IMR-90 (cell line): Measurements from ENCODE around the gene PCDHA1. TPM values are rescaled to one million over a fixed set of nuclear protein-coding genes. Genes with fewer than 3 reads are reported as not detected.

Experiments
- ATAC-seq: fragments of 200-7000 bp; cut with Tn5 transposase; 2 replicates; pipeline ENCODE4 v1.9.1; 2020; ENCODE audit warnings: low read depth, mild to moderate bottlenecking, moderate library complexity
- BruUV-seq: library from RNA; stranded (reverse); fragments of 400-500 nt; replicated peaks from 2 replicates; lab custom pipeline; 2021; lab: Mats Ljungman, UMichigan
- CTCF ChIA-PET: fragments of 300-600 bp; formaldehyde crosslinking; extraction: SDS; loops from one replicate; lab custom pipeline; 2021; ENCODE audit warnings: antibody characterized with exemption; lab: Yijun Ruan, JAX
- POLR2A ChIA-PET: fragments of 300-600 bp; sonication (Branson Sonifier 250); formaldehyde crosslinking; loops from one replicate; lab custom pipeline; 2022; ENCODE audit warnings: antibody characterized with exemption; ENCODE audit not compliant: unreplicated experiment; lab: Charles Lee
- DNase-seq: peaks from one replicate; pipeline ENCODE4 v3.0.0; 2013
- H2AFZ ChIP-seq: replicated peaks from 2 replicates; pipeline ENCODE3; 2013; ENCODE audit warnings: low read length, mild to moderate bottlenecking; ENCODE audit not compliant: poor library complexity
- H2AK5ac ChIP-seq: 2 replicates; pipeline ENCODE4 v1.6.1; 2013; ENCODE audit warnings: low read depth, low read length, inconsistent platforms
- H2AK9ac ChIP-seq: replicated peaks from 2 replicates; pipeline ENCODE3; 2013; ENCODE audit warnings: mild to moderate bottlenecking, low read depth, low read length, moderate library complexity; ENCODE audit not compliant: poor library complexity
- H2BK120ac ChIP-seq: 2 replicates; pipeline ENCODE4 v1.6.1; 2013; ENCODE audit warnings: low read depth, low read length, inconsistent platforms
- H2BK15ac ChIP-seq: 3 replicates; pipeline ENCODE4 v1.6.1; 2013; ENCODE audit warnings: low read depth, low read length, inconsistent platforms
- H2BK20ac ChIP-seq: 2 replicates; pipeline ENCODE4 v1.6.1; 2013; ENCODE audit warnings: low read depth, mild to moderate bottlenecking, inconsistent platforms, low read length, moderate library complexity
- H2BK5ac ChIP-seq: 2 replicates; pipeline ENCODE4 v1.6.1; 2013; ENCODE audit warnings: mild to moderate bottlenecking, low read depth, low read length, inconsistent platforms; ENCODE audit not compliant: poor library complexity, severe bottlenecking
- H3K14ac ChIP-seq: replicated peaks from 2 replicates; pipeline ENCODE4 v1.6.1; 2013; ENCODE audit warnings: low read depth, low read length, inconsistent platforms
- H3K18ac ChIP-seq: 2 replicates; pipeline ENCODE4 v1.6.1; 2013; ENCODE audit warnings: low read depth, low read length, control low read depth
- H3K23ac ChIP-seq: 2 replicates; pipeline ENCODE4 v1.6.1; 2013; ENCODE audit warnings: low read depth, low read length, inconsistent platforms
- H3K27ac ChIP-seq: 2 replicates; pipeline ENCODE4 v1.5.1; 2013; ENCODE audit warnings: mild to moderate bottlenecking, control low read depth, low read length; ENCODE audit not compliant: insufficient read depth
- H3K27me3 ChIP-seq: 2 replicates; pipeline ENCODE4 v1.6.1; 2013; ENCODE audit warnings: low read length; ENCODE audit not compliant: control insufficient read depth, insufficient read depth
- H3K36me3 ChIP-seq: 2 replicates; pipeline ENCODE4 v1.6.1; 2013; ENCODE audit warnings: low read length, mixed read lengths; ENCODE audit not compliant: control insufficient read depth, insufficient read depth
- H3K4ac ChIP-seq: 2 replicates; pipeline ENCODE4 v1.6.1; 2013; ENCODE audit warnings: low read depth, low read length, inconsistent platforms
- H3K4me1 ChIP-seq: 2 replicates; pipeline ENCODE4 v1.6.1; 2013; ENCODE audit warnings: low read length, mixed read lengths; ENCODE audit not compliant: control insufficient read depth, insufficient read depth
- H3K4me2 ChIP-seq: 2 replicates; pipeline ENCODE4 v1.6.1; 2013; ENCODE audit warnings: low read depth, mild to moderate bottlenecking, control low read depth, low read length, moderate library complexity
- H3K4me3 ChIP-seq: 2 replicates; pipeline ENCODE4 v1.5.1; 2013; ENCODE audit warnings: low read depth, mild to moderate bottlenecking, control low read depth, low read length, moderate library complexity; ENCODE audit not compliant: insufficient read depth
- H3K56ac ChIP-seq: 2 replicates; pipeline ENCODE4 v1.6.1; 2013; ENCODE audit warnings: low read length, inconsistent platforms; ENCODE audit not compliant: insufficient read depth; ENCODE audit errors: extremely low read depth
- H3K79me1 ChIP-seq, 2 experiments: 2 replicates each; pipeline ENCODE4 v1.6.1; 2013; ENCODE audit warnings: low read length in 2 of 2, inconsistent platforms in 1 of 2, low read depth in 1 of 2
- H3K9ac ChIP-seq: 2 replicates; pipeline ENCODE4 v1.6.1; 2013; ENCODE audit warnings: low read depth, low read length, control low read depth
- H3K9me1 ChIP-seq: 2 replicates; pipeline ENCODE4 v1.6.1; 2013; ENCODE audit warnings: low read length, inconsistent platforms; ENCODE audit not compliant: insufficient read depth
- H3K9me3 ChIP-seq: 2 replicates; pipeline ENCODE4 v1.6.1; 2013; ENCODE audit warnings: low read length; ENCODE audit not compliant: control insufficient read depth, insufficient read depth
- H4K20me1 ChIP-seq: 2 replicates; pipeline ENCODE4 v1.6.1; 2013; ENCODE audit warnings: low read length, inconsistent platforms; ENCODE audit not compliant: insufficient read depth
- H4K5ac ChIP-seq: 2 replicates; pipeline ENCODE4 v1.6.1; 2013; ENCODE audit warnings: mild to moderate bottlenecking, low read depth, low read length, control low read depth
- H4K8ac ChIP-seq, 2 experiments: 2 replicates each; pipeline ENCODE4 v1.6.1; 2013; ENCODE audit warnings: low read depth in 2 of 2, low read length in 2 of 2, control low read depth in 1 of 2, inconsistent platforms in 1 of 2
- H4K91ac ChIP-seq: 2 replicates; pipeline ENCODE4 v1.6.1; 2013; ENCODE audit warnings: low read depth, low read length, inconsistent platforms; ENCODE audit not compliant: insufficient read depth
- CEBPB ChIP-seq: IDR thresholded peaks from 2 replicates; pipeline ENCODE4 v1.6.1; 2012; ENCODE audit warnings: low read depth, low read length, improper control_type of control experiment
- MAFK ChIP-seq: IDR thresholded peaks from 2 replicates; pipeline ENCODE4 v1.6.1; 2012; ENCODE audit warnings: low read depth, low read length, improper control_type of control experiment
- MXI1 ChIP-seq: IDR thresholded peaks from 2 replicates; pipeline ENCODE4 v1.6.1; 2012; ENCODE audit warnings: low read depth, mild to moderate bottlenecking, low read length, moderate library complexity, borderline replicate concordance
- POLR2A ChIP-seq: IDR thresholded peaks from 2 replicates; pipeline ENCODE4 v1.6.1; 2012; ENCODE audit warnings: mild to moderate bottlenecking, low read depth, low read length
- RAD21 ChIP-seq: IDR thresholded peaks from 2 replicates; pipeline ENCODE4 v1.6.1; 2012; ENCODE audit warnings: low read length, improper control_type of control experiment
- RCOR1 ChIP-seq: IDR thresholded peaks from 2 replicates; pipeline ENCODE4 v1.6.1; 2012; ENCODE audit warnings: mild to moderate bottlenecking, low read length, improper control_type of control experiment; ENCODE audit not compliant: insufficient replicate concordance
- SMC3 ChIP-seq: fragments of 150-350 bp; IDR thresholded peaks from 2 replicates; pipeline ENCODE4 v1.6.1; 2016; ENCODE audit warnings: low read depth, mild to moderate bottlenecking, antibody characterized with exemption, low read length, moderate library complexity
- WGBS, 2 experiments: methylation state at CpG; one replicate each; pipeline versions ENCODE4 v1.1.5 to v1.1.7; 2013; ENCODE audit warnings: missing lambda C conversion rate in 2 of 2; ENCODE audit not compliant: insufficient read length in 1 of 2; ENCODE audit errors: extremely low coverage in 2 of 2; 5-methylcytosine and 5-hydroxymethylcytosine counted together
- dilution Hi-C: fragments of 300-500 bp; cut with HindIII; formaldehyde crosslinking; loops from one replicate; pipeline ENCODE4 v1.14.3; 2018; ENCODE audit warnings: low sequenced_read_pairs; ENCODE audit not compliant: unreplicated experiment
- in situ Hi-C: fragments of 300-500 bp; cut with MboI; formaldehyde crosslinking; loops from 3 replicates; pipeline ENCODE4 v1.14.3; 2019; ENCODE audit warnings: low sequenced_read_pairs, inconsistent platforms, mixed read lengths
- intact Hi-C: fragments of 100-400 bp; cut with micrococcal nuclease; formaldehyde crosslinking; loops from 2 replicates; pipeline ENCODE4 v1.10.0; 2022
- polyA plus RNA-seq, 3 experiments: library from polyadenylated mRNA; depleted of rRNA; stranded (reverse); fragments of >200 nt; gene quantifications; 2 replicates each; pipeline ENCODE4 v1.2.3, GENCODE V29; 2012; ENCODE audit warnings: low replicate concordance in 1 of 3
- total RNA-seq: library from RNA; depleted of rRNA; stranded (reverse); fragments of >200 nt; gene quantifications from 2 replicates; pipeline ENCODE4 v1.2.3, GENCODE V29; 2012
- TF ChIP-seq, protein P1 (sequence below): conservative IDR thresholded peaks from 2 replicates; pipeline ENCODE4 v1.5.1; 2012; ENCODE audit warnings: mild to moderate bottlenecking, low read depth, low read length, improper control_type of control experiment

Gene PCDHA1
- total and polyA plus RNA-seq, 2 of the 4 experiments (the other 2 are of a cell fraction) = under 0.01 to 0.05 TPM

DNA sequence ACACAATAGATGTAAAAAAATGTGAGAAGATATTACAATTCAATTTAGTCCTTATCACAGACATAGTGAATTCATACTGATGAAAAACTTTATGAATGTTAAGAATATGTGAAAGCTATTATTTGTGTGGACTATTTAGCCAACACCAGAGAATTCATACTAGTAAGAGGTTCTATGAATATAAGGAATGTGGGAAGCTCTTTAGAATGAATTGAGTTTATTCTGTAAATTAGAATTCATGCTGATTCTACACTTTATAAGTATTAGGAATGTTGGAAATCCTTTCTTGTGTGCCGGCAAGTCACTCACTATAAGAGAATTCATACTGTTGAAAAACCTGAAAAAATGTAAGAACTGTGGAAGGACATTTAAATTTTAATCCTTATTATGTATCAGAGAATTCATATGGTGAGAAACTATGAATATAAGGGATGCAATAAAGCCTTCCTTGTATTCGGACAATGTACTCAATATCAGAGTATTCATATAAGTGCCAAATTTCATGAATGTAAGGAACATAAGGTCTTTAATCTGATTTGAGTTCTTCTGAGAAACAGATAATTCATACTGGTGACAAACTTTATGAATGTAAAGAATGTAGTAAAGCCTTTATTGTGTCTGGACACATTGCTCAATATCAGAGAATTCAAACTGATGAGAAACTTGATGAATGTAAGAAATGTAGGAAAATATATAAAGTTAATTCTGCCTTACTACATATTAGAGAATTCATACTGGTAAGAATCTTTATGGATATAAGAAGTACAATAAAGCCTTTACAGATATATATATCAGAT lies 21.6 kb upstream of the PCDHA1 start:
- Histone ChIP-seq H3K9me3 (peaks cover 37% of the 10 kb centered on the region), H3K4me3 (no peak overlapping the region), H2AK9ac (no peak overlapping the region), H4K91ac (no peak overlapping the region), H2BK120ac (no peak overlapping the region), H2AK5ac (no peak overlapping the region), H3K18ac (no peak overlapping the region), H3K9me1 (no peaks in the 10 kb centered on the region), H3K79me1 (no peaks in the 10 kb centered on the region), H2AFZ (no peak overlapping the region), H3K23ac (no peak overlapping the region), H4K8ac (no peak overlapping the region), H3K56ac (no peak overlapping the region), H3K27ac (no peak overlapping the region), H3K4ac (no peak overlapping the region), H3K9ac (no peak overlapping the region), H3K4me2 (no peak overlapping the region), H2BK20ac (no peak overlapping the region), H2BK15ac (no peak overlapping the region), H3K14ac (no peak overlapping the region), H3K4me1 (no peaks in the 10 kb centered on the region), H4K5ac (no peak overlapping the region), H3K27me3 (no peaks in the 10 kb centered on the region), H4K20me1 (no peaks in the 10 kb centered on the region), H2BK5ac (no peak overlapping the region), H3K36me3 (no peaks in the 10 kb centered on the region)
- no TSS peak for BruUV-seq
- POLR2A ChIA-PET = no interaction called here
- in situ Hi-C loops = no loop called here
- intact Hi-C loops = no loop called here
- dilution Hi-C loops = no loop called here
- TF ChIP-seq MXI1 (no peak), SMC3 (no peak), RAD21 (no peak), POLR2A (no peak), CEBPB (no peak), MAFK (no peak), RCOR1 (no peak)
- TF ChIP-seq, protein P1, sequence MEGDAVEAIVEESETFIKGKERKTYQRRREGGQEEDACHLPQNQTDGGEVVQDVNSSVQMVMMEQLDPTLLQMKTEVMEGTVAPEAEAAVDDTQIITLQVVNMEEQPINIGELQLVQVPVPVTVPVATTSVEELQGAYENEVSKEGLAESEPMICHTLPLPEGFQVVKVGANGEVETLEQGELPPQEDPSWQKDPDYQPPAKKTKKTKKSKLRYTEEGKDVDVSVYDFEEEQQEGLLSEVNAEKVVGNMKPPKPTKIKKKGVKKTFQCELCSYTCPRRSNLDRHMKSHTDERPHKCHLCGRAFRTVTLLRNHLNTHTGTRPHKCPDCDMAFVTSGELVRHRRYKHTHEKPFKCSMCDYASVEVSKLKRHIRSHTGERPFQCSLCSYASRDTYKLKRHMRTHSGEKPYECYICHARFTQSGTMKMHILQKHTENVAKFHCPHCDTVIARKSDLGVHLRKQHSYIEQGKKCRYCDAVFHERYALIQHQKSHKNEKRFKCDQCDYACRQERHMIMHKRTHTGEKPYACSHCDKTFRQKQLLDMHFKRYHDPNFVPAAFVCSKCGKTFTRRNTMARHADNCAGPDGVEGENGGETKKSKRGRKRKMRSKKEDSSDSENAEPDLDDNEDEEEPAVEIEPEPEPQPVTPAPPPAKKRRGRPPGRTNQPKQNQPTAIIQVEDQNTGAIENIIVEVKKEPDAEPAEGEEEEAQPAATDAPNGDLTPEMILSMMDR = no peak
- no peak for ATAC-seq
- DNase-seq = no peak
- no CpG with 5 or more reads among the region's 2 CpGs for WGBS, 2 experiments
- CTCF ChIA-PET = no interaction called here
